Endothelial cell of umbilical vein (primary cell): ENCODE measurements around the gene ST3GAL4. TPM values are rescaled to one million over a fixed set of nuclear protein-coding genes. Genes with fewer than 3 reads are reported as not detected.

ENCODE experiments used
- BruUV-seq: library from RNA; stranded (reverse); fragments of 400-500 nt; replicated peaks from 2 replicates; lab custom pipeline; 2021; lab: Mats Ljungman, UMichigan
- CTCF ChIA-PET: fragments of 300-600, 350-600 bp; sonication (Branson Sonifier 250); formaldehyde crosslinking; loops from one replicate; lab custom pipeline; 2021; ENCODE audit warnings: antibody characterized with exemption, inconsistent platforms; lab: Charles Lee
- POLR2A ChIA-PET: fragments of 300-600, 350-600 bp; sonication (Branson Sonifier 250); formaldehyde crosslinking; loops from one replicate; lab custom pipeline; 2021; ENCODE audit warnings: antibody characterized with exemption, inconsistent platforms; lab: Charles Lee
- DNase-seq: peaks from one replicate; pipeline ENCODE4 v3.0.0-alpha.2; 2011; ENCODE audit warnings: low read depth, low spot score
- FAIRE-seq: peaks from 2 replicates; lab custom pipeline; 2011; peaks lifted over from hg19 to GRCh38; lab: Jason Lieb, UNC
- H2AFZ ChIP-seq: 2 replicates; pipeline ENCODE4 v1.6.0; 2012; ENCODE audit warnings: low read depth, low read length, control low read depth, inconsistent platforms
- H3K27ac ChIP-seq: 2 replicates; pipeline ENCODE4 v1.5.1; 2011; ENCODE audit warnings: low read depth, mild to moderate bottlenecking, control low read depth, low read length, moderate library complexity; ENCODE audit not compliant: insufficient read depth
- H3K27me3 ChIP-seq, 2 experiments: 2 replicates each; pipeline versions ENCODE4 v1.6.0 to v1.6.1; 2011; ENCODE audit warnings: low read length in 2 of 2, mixed read lengths in 1 of 2; ENCODE audit not compliant: control insufficient read depth in 2 of 2, insufficient read depth in 2 of 2
- H3K36me3 ChIP-seq, 2 experiments: 2 replicates in 1 of 2; 3 replicates in 1 of 2; pipeline ENCODE4 v1.5.1; 2011; ENCODE audit warnings: low read length in 2 of 2, mild to moderate bottlenecking in 1 of 2, moderate library complexity in 1 of 2; ENCODE audit not compliant: control insufficient read depth in 2 of 2, insufficient read depth in 2 of 2; ENCODE audit errors: extremely low read depth in 1 of 2
- H3K4me1 ChIP-seq: 3 replicates; pipeline ENCODE4 v1.5.1; 2011; ENCODE audit warnings: mild to moderate bottlenecking, low read length; ENCODE audit not compliant: control insufficient read depth, insufficient read depth; ENCODE audit errors: extremely low read depth
- H3K4me2 ChIP-seq: 2 replicates; pipeline ENCODE4 v1.6.1; 2011; ENCODE audit warnings: low read length, control low read depth, mixed read lengths; ENCODE audit not compliant: insufficient read depth
- H3K4me3 ChIP-seq, 3 experiments: fragments of 200-600 bp in 1 of 3; sonication (generic), shearing (Covaris generic) in 1 of 3; replicated peaks in 1 of 3; 2 replicates each; pipeline ENCODE4 v1.5.1; 2011 to 2016; ENCODE audit warnings: control low read depth in 3 of 3, low read length in 3 of 3, mild to moderate bottlenecking in 2 of 3, inconsistent platforms in 1 of 3, low read depth in 1 of 3, moderate library complexity in 1 of 3; ENCODE audit not compliant: insufficient read depth in 1 of 3
- H3K79me2 ChIP-seq: 2 replicates; pipeline ENCODE4 v1.6.0; 2012; ENCODE audit warnings: low read length, inconsistent platforms; ENCODE audit not compliant: control insufficient read depth, insufficient read depth
- H3K9ac ChIP-seq: replicated peaks from 2 replicates; pipeline ENCODE3; 2011; ENCODE audit warnings: low read length, control low read depth; ENCODE audit not compliant: insufficient read depth; ENCODE audit errors: extremely low read depth
- H3K9me1 ChIP-seq: replicated peaks from 3 replicates; pipeline ENCODE4 v1.6.0; 2011; ENCODE audit warnings: mild to moderate bottlenecking, low read length; ENCODE audit not compliant: control insufficient read depth, insufficient read depth; ENCODE audit errors: extremely low read depth
- H3K9me3 ChIP-seq: replicated peaks from 2 replicates; pipeline ENCODE4 v1.5.1; 2012; ENCODE audit warnings: low read length, inconsistent platforms; ENCODE audit not compliant: control insufficient read depth, insufficient read depth
- H4K20me1 ChIP-seq: replicated peaks from 2 replicates; pipeline ENCODE3; 2011; ENCODE audit warnings: mild to moderate bottlenecking, low read length; ENCODE audit not compliant: control insufficient read depth, insufficient read depth; ENCODE audit errors: extremely low read depth
- CTCF ChIP-seq, 2 donors: IDR thresholded peaks; 1 replicate in 1 of 2; 2 replicates in 1 of 2; pipeline ENCODE4 v1.5.1; 2011; ENCODE audit warnings: low read length in 2 of 2, mild to moderate bottlenecking in 2 of 2, moderate library complexity in 2 of 2, control low read depth in 1 of 2, inconsistent platforms in 1 of 2, low read depth in 1 of 2; ENCODE audit not compliant: insufficient read depth in 1 of 2; ENCODE audit errors: extremely low read depth in 1 of 2
- EZH2 ChIP-seq: IDR thresholded peaks from 2 replicates; pipeline ENCODE4 v1.6.1; 2012; ENCODE audit warnings: borderline replicate concordance, low read depth, mild to moderate bottlenecking, moderate library complexity, low read length, inconsistent platforms; ENCODE audit not compliant: severe bottlenecking
- FOS ChIP-seq: IDR thresholded peaks from 2 replicates; pipeline ENCODE4 v1.6.1; 2011; ENCODE audit warnings: mild to moderate bottlenecking, low read length, moderate library complexity, borderline replicate concordance; ENCODE audit not compliant: insufficient read depth
- GATA2 ChIP-seq: IDR thresholded peaks from 2 replicates; pipeline ENCODE4 v1.7.0; 2011; ENCODE audit warnings: low read depth, mild to moderate bottlenecking, moderate library complexity, mixed read lengths, low read length; ENCODE audit not compliant: insufficient read length, insufficient read depth
- JUN ChIP-seq: IDR thresholded peaks from 2 replicates; pipeline ENCODE4 v1.6.1; 2011; ENCODE audit warnings: borderline replicate concordance, low read depth; ENCODE audit not compliant: insufficient read length, insufficient read depth
- MAX ChIP-seq: IDR thresholded peaks from 2 replicates; pipeline ENCODE4 v1.6.1; 2011; ENCODE audit not compliant: insufficient read depth, insufficient read length
- MYC ChIP-seq: IDR thresholded peaks from one replicate; pipeline ENCODE4 v1.6.1; 2011; ENCODE audit warnings: mild to moderate bottlenecking, low read depth, low read length
- POLR2A ChIP-seq: IDR thresholded peaks from 2 replicates; pipeline ENCODE4 v1.6.1; 2012; ENCODE audit warnings: low read depth, mild to moderate bottlenecking, control low read depth, low read length
- POLR2AphosphoS5 ChIP-seq: IDR thresholded peaks from 2 replicates; pipeline ENCODE4 v1.6.1; 2012; ENCODE audit warnings: low read depth, mild to moderate bottlenecking, control low read depth, low read length, moderate library complexity; ENCODE audit not compliant: insufficient read depth
- dilution Hi-C: fragments of 300-500 bp; cut with MboI; formaldehyde crosslinking; loops from one replicate; pipeline ENCODE4 v1.15.0; 2019; ENCODE audit warnings: low sequenced_read_pairs; ENCODE audit not compliant: extremely low pct_ligation_motif_present
- intact Hi-C: fragments of 100-400 bp; cut with micrococcal nuclease; formaldehyde crosslinking; loops from one replicate; pipeline ENCODE4 v1.10.0; 2022
- polyA plus RNA-seq, 4 experiments: library from polyadenylated mRNA; depleted of rRNA in 3 of 4; stranded (reverse) in 3 of 4; unstranded in 1 of 4; fragments of >200 nt; gene quantifications; 2 replicates each; pipeline versions ENCODE4 v1.2.1 to v1.2.3, GENCODE V29; 2011 to 2012; ENCODE audit warnings: missing spikeins in 1 of 4
- total RNA-seq: library from RNA; stranded (reverse); gene quantifications from 2 replicates; pipeline ENCODE4 v1.2.3, GENCODE V29; 2021

The ST3GAL4 gene
- total and polyA plus RNA-seq, 2 donors (not counting 3 experiments of a cell fraction or from before 2014, with no cell fraction given): 17.7 to 19.4 TPM

- Histone ChIP-seq H3K4me1 (peaks cover 22% of the 10 kb centered on the region), H3K79me2 (peaks cover 18% of the 10 kb centered on the region), H4K20me1 (no peaks in the 10 kb centered on the region), H3K36me3 (no peaks in the 10 kb centered on the region), H3K27ac (no peak overlapping the region), H2AFZ (no peak overlapping the region), H3K4me3 (no peak overlapping the region), H3K4me2 (no peak overlapping the region), H3K9ac (no peak overlapping the region), H3K9me3 (no peaks in the 10 kb centered on the region), H3K27me3 (no peaks in the 10 kb centered on the region), H3K9me1 (no peaks in the 10 kb centered on the region)
- intact Hi-C loops: no loop called here
- no TSS peak for BruUV-seq
- dilution Hi-C loops: no loop called here
- FAIRE-seq (no peak), DNase-seq (no peak)
- CTCF ChIA-PET: interaction anchor here (0.6 to 5.7 kb wide), 4 partner anchors 16 to 122 kb away, joined by 3 to 34 read pairs (median 4); no protein-coding TSS in a partner anchor
- TF ChIP-seq CTCF (IDR thresholded peaks at IDR 0.05; ENCODE audit: extremely low read depth in 1 of 2, insufficient read depth in 1 of 2, low read depth in 1 of 2, low read length in 2 of 2) (no peak), MAX (no peak), MYC (no peak), FOS (no peak), POLR2A (no peak), POLR2AphosphoS5 (no peak), JUN (no peak), EZH2 (no peak), GATA2 (no peak)
- POLR2A ChIA-PET: interaction anchor here (0.5 kb wide), 1 partner anchor 29 kb away, joined by 3 read pairs; no protein-coding TSS in a partner anchor
Observed at GRCh38 chr11:126357969-126358762, 2.7 kb downstream of the ST3GAL4 start.
